Activated CD8-positive, alpha-beta memory T cell treated with anti-CD3 and anti-CD28 coated beads for 48 hours (primary cell): ENCODE results near the gene RIBC1.
"Not testable (repeated sequence)": the region's sequence is repeated elsewhere in the genome, so short reads cannot be mapped to it uniquely, and the experiment has no call there.

Experiments
- DNase-seq, 3 experiments: peaks; one replicate each; pipeline ENCODE4 v3.0.0-alpha.2; 2020; ENCODE audit warnings: low read depth in 2 of 3, low spot score in 2 of 3

RIBC1 gene

GRCh38 chrX:53422861-53423306 lies at the start of gene RIBC1:
TSS of gene RIBC1 (plus strand) at chrX:53422873. CDS start at chrX:53426277, 3,404 bp downstream.
- no peak for DNase-seq

- no peak for DNase-seq
Observed at GRCh38 chrX:53373307-53373706, 49.4 kb upstream of the RIBC1 start.

DNA sequence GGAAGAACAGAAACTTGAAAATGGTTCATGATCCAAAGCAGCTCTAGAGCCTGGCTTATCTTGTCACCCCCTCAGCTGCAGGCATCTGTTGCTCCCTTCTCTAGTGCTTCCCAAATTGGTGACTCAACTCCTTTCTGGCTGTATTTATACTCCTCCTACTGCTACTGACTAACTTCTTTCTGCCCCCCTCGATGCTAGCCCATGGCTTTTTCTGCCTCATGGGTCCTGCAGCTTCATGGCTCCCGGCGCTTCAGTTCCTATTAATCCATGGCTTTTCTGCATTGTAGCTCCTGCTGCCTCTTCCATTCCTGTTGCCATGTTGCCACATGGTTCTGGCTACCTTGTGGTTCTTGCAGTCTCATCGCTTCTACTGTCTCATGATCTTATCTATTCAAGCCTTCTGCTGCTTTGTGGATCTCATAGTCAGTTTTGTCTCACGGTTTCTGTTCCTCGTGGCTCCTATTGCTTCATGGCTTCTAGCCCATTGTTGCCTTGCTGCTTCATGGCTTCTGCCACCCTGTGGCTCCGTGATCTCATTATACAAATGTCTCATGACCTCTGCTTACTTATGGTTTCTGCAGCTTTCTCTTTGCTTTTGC lies 48.4 kb upstream of the RIBC1 start:
- no peak for DNase-seq

DNA sequence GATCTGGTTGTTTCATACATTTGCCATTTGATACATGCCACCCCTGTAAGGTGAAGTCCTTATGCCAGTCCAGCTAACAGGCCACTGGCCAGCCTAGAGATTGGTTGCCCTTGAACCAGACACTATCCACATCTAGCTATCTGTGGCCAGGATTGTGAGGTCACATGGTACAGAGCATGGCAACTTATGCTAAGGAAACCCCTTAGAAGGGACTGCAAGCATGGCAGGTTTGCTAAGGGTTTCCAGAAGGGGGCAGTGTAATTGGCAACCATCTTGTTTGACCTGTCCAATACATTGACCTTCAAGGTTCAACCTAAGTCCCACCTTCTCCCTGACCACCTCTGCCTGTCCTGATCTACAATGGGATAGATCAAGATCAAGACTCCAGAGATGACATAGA lies 47.8 kb upstream of the RIBC1 start:
- no peak for DNase-seq

- no peak for DNase-seq
Observed at GRCh38 chrX:53376888-53377287, 45.8 kb upstream of the RIBC1 start.

GRCh38 chrX:53377464-53377863 lies 45.2 kb upstream of the RIBC1 start:
- DNase-seq = no peak

- DNase-seq = no peak
Observed at GRCh38 chrX:53379008-53379710, 43.5 kb upstream of the RIBC1 start.

- no peak for DNase-seq
Observed at GRCh38 chrX:53379747-53380146, 42.9 kb upstream of the RIBC1 start.

GRCh38 chrX:53383376-53384076 lies 39.1 kb upstream of the RIBC1 start:
- DNase-seq = no peak

DNA sequence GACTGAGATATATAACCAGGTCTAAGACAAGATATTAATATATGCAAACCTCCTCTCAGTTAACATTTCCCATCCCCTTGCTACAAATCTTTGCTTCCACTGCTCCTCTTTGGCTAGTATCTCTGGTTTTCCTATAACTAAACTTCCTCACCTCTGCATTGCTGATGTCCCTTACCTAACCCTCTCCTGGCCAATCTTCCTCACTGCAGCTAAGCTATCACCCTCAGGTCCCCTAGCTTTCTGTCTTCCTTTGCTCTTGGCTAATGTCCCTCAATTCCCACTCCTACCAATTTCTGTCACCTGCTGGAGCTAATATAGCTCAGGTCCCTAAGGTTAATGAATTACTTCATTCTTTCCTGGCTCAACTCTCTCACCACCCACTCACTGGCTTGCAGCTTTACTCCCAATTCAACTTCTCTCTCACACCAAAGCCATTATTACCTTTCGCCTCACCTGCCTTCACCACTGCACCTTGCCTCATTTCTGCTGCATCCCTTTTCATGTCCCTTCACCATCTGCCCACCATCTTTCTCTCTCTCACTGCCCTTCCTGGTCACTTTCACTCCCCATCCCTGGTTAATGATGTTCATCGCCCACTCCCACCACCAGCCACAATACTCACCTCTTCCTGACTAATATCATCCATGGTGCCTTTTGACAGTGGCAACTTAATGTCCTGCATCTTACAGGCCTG lies 26.9 kb upstream of the RIBC1 start:
- no peak for DNase-seq

- DNase-seq = no peak
Observed at GRCh38 chrX:53398216-53398615, 24.5 kb upstream of the RIBC1 start.

DNA sequence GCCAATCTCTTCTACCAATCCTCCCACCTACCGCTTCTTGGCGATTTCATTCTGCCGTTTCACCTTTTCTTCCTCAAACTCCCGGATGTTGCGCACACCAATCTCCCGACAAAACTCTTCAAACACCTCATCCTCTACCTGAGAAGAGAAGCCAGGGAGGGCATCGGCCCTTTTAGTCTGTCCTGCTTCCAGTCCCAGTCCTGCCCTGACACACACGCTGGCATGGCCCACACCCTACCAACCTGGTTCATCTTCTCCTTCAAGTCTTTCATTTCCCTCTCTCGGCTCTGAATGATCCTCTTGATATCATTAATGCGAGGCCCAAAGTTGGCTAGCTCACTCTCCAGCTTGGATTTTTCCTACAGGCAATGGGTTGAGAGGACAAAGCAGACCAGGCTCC lies 19.1 kb upstream of the RIBC1 start:
- no peak for DNase-seq

DNA sequence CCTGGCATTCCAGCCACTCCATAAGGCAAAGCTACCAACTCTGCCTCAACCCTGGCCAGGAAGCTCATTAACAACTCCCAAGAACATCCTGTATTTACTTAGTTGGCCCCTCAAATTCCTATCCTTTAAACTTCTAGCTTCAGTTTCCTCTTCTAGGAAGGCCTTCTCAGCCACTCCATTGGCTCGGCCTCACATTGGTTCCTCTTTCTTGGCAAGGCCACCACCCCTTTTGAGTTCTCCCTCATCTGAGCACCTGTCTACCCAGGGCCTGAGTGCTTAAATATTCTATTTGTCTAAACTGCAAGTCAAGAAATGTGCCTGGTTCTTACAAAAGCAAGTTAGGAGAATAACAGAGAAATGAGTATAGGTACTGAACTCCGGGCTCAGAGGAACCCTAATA lies 10.2 kb upstream of the RIBC1 start:
- DNase-seq = no peak

DNA sequence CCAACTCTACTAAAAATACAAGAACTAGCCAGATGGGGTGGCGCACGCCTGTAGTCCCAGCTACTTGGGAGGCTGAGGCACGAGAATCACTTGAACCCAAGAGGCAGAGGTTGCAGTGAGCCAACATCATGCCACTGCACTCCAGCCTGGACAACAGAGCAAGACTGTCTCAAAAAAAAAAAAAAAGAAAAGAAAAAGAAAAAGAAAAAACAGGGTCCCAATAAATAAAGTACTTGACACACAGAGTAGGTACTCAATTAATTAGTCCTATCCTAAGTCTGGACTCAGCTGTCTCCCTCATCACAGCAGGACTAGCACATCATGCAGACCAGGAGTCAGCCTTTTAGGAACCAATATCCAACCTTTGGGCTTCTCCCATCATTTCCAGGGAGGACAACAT lies 2.3 kb upstream of the RIBC1 start:
- DNase-seq = not testable (repeated sequence)

GRCh38 chrX:53421125-53421524 lies 1.5 kb upstream of the RIBC1 start:
- DNase-seq = no peak

GRCh38 chrX:53421772-53422085 lies 944 bp upstream of the RIBC1 start:
- no peak for DNase-seq

- DNase-seq = peak; percentile 68 to 91 (median 91)
Observed at GRCh38 chrX:53422086-53422860, 400 bp upstream of the RIBC1 start, which contains the start of gene SMC1A. TSS of gene SMC1A (minus strand) at chrX:53422654. CDS start at chrX:53422600, 54 bp downstream.

DNA sequence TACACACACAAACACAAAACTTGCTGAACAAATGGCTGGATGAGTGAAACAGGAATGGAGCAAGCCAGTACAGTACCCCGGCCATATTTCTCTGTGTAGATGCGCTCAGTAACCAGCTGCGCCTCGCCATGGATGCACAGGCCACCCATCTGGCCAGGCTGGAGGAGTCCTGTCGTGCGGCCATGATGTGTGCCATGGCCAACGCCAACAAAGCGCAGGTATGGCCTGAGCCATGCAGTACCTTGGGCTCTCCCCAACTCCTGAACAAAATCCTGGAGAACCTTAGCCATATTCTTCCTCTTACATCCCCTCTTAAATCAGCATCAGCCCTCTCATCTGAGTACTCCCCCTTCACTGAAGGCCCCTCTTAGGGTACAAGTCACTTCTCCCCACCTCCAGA lies 7.1 kb downstream of the RIBC1 start:
- DNase-seq = no peak

GRCh38 chrX:53430231-53430630 lies 7.6 kb downstream of the RIBC1 start:
- no peak for DNase-seq

DNA sequence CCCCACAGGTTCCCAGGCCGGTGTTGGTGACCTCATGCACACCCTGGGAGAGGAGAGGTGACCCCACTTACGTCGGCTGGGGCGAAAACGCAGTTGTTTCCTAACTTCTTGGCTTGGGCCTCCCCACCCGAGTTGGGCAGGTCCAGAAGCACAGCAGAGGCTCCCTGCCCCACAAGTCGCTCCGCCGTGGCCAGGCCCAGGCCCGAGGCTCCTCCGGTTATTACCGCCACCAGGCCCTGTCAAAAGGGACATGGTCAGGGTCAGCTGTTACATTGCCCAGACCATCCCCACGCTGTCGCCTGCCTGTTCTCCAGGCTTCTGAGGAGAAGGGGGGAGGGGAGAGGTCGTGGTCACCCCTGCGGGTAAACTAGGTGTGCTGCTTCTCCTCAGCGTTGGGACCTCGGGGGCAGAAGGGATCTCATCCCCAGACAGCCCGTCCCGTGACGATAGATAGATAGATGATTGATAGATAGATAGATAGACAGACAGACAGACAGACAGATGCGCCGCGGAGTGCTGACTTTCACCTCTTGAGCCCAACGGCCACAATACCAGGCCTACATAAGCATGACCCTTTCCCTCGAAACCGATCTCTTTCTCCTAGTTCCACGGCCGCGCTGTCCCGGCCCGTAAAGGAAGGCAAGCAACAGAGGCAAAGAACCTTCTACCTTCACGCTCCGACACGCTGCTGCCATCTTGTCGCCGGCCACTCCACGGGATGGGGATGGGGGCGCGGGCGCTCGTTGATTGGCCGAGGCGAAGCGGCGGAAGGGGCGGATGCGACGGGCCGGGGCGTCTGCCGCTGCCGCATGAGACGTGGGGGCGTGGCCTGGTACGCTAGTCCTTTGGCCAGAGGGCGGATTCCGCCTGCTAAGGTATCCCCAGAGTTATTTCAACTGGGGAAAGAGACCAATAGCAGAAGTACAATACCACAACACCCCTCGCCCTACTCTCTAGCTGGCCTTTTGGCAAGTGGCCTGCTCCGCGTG lies 11.3 kb downstream of the RIBC1 start, which contains the start of gene HSD17B10:
HSD17B10 (minus strand) TSS at position 720 of the 989 bp plus-strand sequence; CDS start at position 695, 25 bp downstream.
- peak; percentile 51 to 70 (median 62) for DNase-seq
